NCI-H345 treated with DMSO at 0.1 percent for 48 hours (cell line): ENCODE results near the gene AP2A2.

Experiments
- DNase-seq: peaks from one replicate; lab custom pipeline; 2025; ENCODE audit not compliant: unreplicated experiment; lab: John Stamatoyannopoulos, UW

Gene AP2A2

DNA sequence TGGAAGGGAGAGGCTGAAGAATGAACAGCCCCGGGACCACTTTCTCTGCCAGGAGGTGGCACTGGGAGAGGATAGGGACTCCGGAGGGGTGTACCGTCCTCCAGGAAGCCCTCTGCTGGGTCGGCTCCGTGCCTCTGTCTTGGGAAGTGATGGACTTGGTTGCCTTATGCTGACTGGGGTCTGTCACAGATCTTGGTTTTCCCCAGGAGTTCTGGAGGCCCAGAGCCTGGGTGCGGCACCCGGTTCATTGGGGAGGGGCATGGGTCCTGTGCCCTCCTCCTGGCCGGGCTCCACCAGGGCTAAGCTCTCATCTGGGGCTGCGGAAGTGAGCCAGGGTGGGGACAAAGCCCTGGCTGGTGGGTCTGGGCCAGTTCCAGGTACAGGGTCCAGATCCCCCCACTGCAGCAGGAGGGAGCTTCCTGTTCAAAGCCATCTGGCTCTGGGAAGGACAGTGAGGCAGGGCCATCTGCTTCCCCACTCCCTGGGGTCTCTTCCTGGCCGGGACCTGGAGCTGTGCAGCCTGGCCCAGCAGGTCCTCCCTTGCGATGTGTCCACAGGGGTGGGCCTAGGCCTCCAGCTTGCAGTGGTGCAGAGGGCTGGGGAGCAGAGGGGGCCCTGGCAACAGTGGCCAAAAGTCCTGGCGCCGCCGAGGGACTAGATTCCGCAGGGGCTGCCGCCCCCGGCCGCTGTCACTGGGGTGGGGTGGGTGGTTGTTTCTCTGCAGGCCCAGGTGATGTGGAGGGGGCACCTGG, 1.1 kb upstream of the AP2A2 start:
- no peak for DNase-seq

GRCh38 chr11:925158-925495, 543 bp upstream of the AP2A2 start:
- DNase-seq = no peak

DNA sequence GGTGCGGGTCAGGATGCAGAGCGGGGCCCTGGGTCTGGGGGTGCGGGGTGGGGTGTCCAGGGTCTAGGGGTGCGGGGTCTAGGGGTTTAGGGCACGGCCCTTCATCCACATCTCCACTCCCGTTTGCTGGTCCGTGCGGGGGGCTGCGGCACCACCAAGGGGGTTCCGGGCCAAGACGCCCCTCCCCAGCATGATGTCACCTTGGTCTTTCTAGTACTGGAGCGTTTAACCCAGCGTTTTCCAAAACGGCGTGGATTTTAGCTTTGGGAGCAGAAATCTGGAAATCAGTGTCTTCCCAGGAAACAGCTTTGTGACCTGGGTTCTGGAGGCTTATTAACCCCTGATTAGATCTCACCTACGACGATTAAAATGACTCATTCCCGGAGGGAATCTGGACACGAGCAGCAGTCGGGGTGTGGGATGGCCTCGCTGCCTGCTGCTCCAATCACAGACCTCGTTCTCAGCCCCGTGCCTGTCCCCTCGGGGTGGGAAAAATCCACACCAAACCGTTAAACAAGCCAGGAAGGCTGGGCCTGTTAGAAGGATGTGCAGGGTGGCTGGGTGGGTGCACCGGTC, 759 bp downstream of the AP2A2 start:
- DNase-seq = no peak

DNA sequence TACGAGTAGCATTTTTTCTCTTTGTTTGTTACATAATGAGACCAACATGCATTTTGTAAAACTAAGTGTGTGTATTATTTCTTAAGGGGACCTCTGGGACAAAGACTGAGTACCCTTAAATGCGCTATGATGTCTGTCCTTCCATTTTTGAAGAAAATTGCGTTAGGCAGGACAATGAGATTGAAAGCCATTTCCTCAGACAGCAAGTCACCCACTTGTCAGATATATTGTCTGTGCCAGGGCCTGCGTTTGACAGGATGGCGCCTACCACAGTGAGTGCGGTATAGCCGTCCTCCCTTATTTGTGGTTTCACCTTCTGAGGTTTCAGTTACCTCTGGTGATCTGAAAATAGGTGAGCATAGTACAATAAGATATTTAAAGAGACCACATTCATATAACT, 2.2 kb downstream of the AP2A2 start:
- DNase-seq = no peak

DNA sequence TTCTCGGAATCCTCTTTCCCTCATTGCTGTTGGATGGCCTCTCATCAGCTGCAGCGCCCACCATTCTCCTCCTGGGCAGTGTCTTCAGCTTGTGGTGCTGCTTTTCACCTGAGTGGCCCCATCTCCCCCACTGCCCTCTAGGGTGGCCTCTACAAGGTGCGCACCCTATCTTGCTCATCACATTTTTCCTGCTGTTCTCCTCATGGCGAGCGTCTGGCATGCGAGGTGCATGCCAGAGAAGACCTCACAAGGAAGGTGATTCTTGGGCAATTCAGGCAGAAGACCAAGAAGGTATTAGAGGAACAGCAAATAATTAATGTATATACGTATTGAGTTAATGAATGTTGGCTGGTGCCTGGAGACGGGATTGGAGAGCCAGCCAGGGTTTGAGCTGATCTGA, 3.1 kb downstream of the AP2A2 start:
- DNase-seq = no peak

GRCh38 chr11:929405-929804, 3.7 kb downstream of the AP2A2 start:
- DNase-seq = no peak

DNA sequence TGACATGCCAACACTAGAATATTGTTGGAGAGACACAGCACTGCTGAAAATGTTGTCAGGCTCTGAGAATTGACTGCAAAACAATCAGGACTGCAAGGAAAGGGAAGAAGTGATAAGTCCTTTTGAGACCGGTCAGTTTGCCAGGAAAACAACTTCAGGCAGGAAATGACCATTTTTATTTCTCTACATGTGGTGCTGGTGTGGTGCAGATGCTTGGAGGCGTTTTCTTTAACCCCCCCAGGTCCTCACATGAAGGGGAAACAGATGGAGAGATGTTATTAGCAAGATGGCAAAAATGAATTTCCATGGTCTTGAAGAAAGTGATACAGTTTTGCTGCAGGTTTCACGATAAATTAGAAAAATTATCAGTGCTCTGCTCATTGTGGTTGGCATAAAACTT, 5.7 kb downstream of the AP2A2 start:
- no peak for DNase-seq

GRCh38 chr11:932435-932834, 6.8 kb downstream of the AP2A2 start:
- DNase-seq = no peak

DNA sequence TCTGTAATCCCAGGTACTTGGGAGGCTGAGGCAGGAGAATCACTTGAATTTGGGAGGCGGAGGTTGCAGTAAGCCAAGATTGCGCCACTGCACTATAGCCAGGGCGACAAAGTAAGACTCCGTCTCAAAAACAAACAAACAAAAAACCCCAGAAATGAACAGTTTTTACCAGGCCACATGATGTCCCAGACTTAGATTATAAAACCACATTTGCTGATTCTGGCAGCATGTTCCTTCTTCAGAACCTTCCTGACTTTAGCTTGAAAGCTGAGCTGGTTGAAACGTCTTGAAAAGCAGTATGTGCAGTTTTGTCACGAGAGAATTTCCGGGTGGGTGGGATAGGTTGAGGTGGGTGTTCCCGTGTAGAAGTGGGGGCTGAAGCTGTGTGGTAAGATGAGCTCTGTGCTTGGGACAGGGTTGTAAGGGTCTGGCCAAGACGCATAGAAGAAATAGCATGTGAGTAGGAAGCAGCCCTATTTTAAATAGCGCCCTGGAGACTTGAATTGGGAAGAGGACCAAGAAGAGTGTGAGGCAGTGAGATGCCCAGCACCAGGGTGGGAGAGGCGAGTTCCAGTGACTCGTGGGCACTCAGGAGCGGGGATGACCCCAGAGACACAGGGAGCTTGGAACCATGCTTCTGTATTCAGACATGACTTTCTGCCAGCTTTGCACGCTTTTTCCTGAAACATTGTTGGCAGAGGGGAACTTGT, 7.6 kb downstream of the AP2A2 start:
- no peak for DNase-seq

- no peak for DNase-seq
These were observed 8.3 kb downstream of the AP2A2 start for GRCh38 chr11:933936-934335.

DNA sequence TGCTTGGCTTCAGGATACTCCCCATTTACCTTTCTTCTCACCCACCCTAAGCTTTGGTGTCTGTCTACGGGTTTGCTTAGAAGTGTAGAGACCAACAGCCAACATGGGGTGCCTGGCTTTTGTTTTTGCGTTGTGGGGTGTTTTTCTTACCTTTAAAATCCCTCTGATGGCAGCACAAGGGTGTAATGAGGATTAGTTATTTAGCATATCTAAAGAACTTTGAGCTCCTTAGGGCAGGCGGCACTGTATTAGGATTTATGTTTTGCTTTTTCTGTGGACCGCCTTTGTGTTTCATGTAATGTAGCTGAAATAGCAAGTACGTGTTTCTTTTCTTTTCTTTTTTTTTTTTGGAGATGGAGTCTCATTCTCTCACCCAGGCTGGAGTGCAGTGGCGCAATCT, 8.9 kb downstream of the AP2A2 start:
- no peak for DNase-seq

DNA sequence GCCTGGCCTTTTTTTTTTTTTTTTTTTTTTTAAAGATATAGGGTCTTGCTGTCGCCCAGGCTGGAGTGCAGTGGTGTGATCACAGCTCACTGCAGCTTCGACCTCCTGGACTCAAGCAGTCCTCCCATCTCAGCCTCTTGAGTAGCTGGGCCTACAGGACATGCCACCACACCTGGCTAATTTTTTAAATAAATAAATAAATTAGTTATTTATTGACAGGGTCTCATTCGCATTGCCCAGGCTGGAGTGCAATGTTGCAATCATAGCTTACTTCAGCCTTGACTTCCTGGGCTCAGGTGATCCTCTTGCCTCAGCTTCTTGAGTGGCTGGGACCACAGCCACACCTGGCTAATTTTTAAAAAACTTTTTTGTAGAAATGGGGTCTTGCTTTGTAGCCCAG, 10.5 kb downstream of the AP2A2 start:
- DNase-seq = no peak

GRCh38 chr11:937841-938261, 12.2 kb downstream of the AP2A2 start:
- DNase-seq = no peak

GRCh38 chr11:940496-941135, 14.9 kb downstream of the AP2A2 start:
- peak; percentile 26 for DNase-seq

DNA sequence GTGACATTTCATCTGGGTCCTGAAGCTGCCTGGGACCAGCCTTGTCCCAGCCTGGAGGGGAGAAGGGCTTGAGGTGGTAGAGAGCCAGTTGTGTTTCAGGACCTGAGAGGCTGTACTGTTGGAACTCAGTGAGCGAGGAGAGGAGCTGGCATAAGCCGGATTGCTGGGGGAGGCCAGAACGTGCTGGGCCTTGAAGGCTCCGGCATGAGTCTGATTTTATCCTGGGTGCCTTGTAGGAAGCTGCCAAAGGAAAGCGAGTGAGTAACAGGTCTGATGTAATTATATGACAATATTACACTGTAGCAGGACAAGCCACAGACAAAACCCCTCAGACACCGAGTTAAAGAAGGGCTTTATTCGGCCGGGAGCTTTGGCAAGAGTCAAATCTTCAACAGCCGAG, 17.2 kb downstream of the AP2A2 start:
- DNase-seq = no peak

DNA sequence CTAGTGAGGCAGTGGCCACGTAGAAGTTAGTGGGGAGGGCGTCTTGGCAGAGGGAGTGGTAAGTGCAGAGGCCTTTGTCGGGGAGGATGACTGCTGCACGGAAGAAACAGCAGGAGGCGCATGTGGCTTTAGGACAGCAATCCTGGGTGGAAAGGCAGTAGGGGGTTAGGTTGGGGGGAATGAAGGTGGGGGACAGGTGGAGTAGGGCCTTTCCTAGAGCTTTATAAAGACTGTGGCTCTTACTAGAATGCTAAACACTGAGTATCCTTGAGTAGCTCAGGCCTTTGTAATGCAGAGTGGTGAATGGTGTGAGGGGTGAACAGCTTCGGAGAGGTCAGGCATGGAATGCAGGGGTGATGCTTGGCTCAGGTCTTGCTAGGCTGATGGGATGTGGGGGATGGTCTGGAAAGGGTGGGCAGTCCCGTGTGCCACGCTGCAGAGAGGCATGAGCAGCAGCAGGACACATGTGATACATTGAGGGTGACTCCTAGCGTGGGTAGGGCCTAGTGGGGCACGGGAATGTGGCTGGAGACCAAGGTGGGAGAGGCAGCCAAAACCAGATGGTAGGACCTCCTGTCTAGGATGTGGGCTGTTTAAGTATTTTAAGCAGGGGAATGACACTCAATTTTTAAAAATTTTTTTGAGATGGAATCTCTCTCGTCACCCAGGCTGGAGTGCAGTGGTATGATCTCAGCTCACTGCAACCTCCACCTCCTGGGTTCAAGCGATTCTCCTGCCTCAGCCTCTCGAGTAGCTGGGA, 19.2 kb downstream of the AP2A2 start:
- no peak for DNase-seq

DNA sequence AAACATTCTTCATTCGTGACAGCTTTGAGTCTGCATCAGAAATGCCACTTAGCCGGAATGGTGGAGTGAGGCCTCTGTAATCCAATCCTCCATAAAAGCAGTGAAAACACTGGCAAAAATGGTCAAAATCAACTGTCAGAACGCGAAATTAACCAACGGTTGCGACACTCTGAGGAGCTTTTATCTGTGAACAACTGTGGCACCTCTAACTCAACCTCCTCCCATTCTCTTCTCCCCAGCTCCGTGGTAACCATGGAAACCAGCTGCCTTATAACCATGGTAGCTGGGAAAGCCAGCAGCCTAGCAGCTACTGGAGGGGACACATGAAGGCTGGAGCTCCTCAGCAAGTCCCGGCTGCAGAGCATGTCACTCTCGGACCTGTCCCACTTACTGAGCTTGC, 20.3 kb downstream of the AP2A2 start:
- no peak for DNase-seq

- DNase-seq = no peak
These were observed 22.1 kb downstream of the AP2A2 start for GRCh38 chr11:947744-948143.

DNA sequence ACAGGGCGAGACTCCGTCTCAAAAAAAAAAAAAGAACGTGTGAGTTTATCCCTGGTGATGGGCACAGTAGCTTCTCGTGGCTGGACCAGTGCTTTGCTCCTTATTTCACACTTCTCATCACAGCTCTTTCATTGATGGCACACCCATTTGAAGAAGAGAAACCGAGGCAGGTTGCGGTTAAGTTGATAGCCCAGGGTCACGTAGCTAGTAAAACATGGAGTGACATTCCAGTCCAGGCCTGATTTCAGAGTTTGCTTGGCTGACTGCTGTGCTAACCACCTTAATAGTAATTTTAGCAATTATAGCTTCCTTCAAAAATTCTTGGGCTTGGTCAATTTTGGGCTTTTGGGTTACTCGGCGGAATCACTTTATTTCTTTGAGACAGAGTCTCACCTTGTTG, 25.8 kb downstream of the AP2A2 start:
- DNase-seq = no peak

GRCh38 chr11:952406-953385, 27.0 kb downstream of the AP2A2 start:
- no peak for DNase-seq
